ENCODE data around the gene LHFPL4. TPM values are rescaled to one million over a fixed set of nuclear protein-coding genes. Genes with fewer than 3 reads are reported as not detected.
A peak's percentile ranks its signal among the peaks of the same experiment; 100 is the strongest.
"Not testable (repeated sequence)": the region's sequence is repeated elsewhere in the genome, so short reads cannot be mapped to it uniquely, and the experiment has no call there.

The LHFPL4 gene
- total RNA-seq, 2 donors from 2014 or later = not detected

DNA sequence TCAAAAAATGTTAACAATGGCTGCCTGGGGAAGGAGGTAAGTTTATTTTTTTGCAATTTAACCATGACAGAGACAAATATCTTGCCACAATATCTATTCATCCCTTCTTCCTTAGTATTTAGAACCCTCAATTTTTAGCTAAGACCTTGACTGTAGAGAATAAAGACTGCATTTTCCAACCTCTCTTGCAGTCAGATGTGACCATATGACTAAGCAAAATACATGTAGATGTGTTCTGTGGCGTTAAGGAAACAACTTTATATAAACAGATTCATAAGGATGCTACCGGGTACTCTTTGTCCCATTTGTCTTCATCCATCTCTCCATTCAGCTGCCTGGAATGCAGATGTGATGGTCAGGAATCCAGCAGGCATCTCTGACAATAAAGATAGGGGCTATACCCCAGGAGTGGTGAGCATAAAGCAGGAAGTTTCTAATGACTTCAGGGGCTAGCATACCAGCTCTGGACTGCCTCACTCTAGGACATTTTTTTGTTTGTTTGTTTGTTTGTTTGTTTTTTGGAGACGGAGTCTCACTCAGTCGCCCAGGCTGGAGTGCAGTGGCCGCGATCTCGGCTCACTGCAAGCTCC is 41.1 kb downstream of the LHFPL4 start:
- DNase-seq (no peak), ATAC-seq (no peak)
- no peaks in the 10 kb centered on the region for H3K9me3 ChIP-seq (ENCODE audit: control insufficient read depth, low read length, poor library complexity, severe bottlenecking)
- no peak overlapping the region for H3K27ac Mint-ChIP-seq
- peaks cover 3% of the 10 kb centered on the region for H3K4me1 Mint-ChIP-seq
- H3K27me3 Mint-ChIP-seq = peaks cover 39% of the 10 kb centered on the region
- H3K4me3 Mint-ChIP-seq = no peak overlapping the region
- peaks cover 7% of the 10 kb centered on the region for H3K36me3 Mint-ChIP-seq (ENCODE audit: low read depth)

DNA sequence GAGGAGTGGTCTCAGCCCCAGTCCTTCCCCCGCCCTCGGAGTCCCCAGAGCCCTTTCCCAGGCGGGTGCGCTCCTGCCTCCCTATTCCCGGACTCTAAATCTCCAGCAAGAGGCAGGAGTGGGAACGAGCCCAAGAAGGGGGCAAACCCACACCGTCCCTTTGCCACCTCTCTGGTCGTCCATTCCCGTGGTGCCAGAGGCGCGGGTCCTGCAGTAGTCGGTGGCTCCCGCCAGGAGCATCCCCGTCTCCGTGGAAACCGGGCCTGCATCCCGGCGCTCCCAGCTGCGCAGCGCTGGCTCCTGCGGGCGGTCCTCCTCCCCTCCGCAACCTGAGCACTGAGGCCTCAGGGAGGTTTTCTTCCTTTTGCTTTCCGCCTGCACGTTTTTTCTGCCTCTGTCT is 44.8 kb downstream of the LHFPL4 start:
- ATAC-seq (no peak), DNase-seq (no peak)
- H3K9me3 ChIP-seq (ENCODE audit: control insufficient read depth, low read length, poor library complexity, severe bottlenecking) = no peaks in the 10 kb centered on the region
- peaks cover 7% of the 10 kb centered on the region for H3K36me3 Mint-ChIP-seq (ENCODE audit: low read depth)
- peaks cover 3% of the 10 kb centered on the region for H3K4me1 Mint-ChIP-seq
- H3K4me3 Mint-ChIP-seq = peak overlapping the region; percentile 28
- H3K27ac Mint-ChIP-seq = no peak overlapping the region
- H3K27me3 Mint-ChIP-seq = peaks cover 43% of the 10 kb centered on the region

DNA sequence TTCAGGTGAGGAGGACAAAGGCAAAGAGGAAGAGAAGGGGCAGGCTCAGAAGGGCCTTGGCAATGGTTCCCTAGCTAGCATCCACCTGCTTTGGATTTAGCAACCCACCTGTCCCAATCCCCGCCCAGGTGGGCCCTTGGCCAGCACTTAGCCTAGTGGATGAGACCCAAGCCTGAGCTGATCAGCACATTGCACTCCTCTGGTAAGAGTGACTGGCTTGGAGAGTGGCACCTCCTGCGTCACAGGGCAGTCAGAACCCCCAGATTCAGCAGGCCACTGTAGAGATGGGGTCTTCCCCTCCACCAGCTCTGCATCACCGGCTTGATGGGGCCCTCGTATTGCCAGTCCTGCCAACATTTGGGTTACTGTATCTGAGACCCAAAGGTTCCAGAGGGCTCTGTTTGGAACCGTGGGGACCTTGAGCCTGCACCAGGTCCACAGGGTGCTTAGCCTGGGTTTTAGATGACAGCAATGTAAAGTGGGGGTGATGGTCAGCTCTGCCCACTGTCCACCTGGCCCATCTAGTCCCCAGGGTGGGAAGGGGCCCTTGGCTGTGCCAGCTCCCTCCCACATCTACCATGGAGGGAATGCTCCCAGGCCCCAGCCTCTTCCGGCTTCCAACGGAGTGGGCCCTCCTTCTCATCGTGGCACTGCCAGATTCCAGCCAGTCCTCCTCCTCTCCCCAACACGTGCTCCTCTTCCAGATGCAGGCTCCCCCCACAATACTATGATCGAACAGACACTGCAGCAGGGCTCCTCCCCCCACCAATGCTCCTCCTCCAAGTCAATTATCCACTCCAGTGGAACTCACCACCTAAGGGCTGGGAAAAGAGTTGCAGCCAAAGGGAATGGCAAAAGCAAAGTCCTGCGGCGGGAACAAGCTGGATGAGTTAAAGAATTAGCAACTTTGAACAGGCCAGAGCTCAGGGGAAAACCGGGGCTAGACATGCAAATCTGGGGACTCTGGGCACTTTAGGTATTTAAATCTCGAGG is 45.7 kb downstream of the LHFPL4 start:
- Mint-ChIP-seq H3K4me1 (peaks cover 3% of the 10 kb centered on the region), H3K27ac (no peak overlapping the region), H3K36me3 (ENCODE audit: low read depth) (peaks cover 7% of the 10 kb centered on the region), H3K4me3 (no peak overlapping the region), H3K27me3 (peaks cover 39% of the 10 kb centered on the region)
- DNase-seq (no peak), ATAC-seq (no peak)
- no peaks in the 10 kb centered on the region for H3K9me3 ChIP-seq (ENCODE audit: control insufficient read depth, low read length, poor library complexity, severe bottlenecking)

DNA sequence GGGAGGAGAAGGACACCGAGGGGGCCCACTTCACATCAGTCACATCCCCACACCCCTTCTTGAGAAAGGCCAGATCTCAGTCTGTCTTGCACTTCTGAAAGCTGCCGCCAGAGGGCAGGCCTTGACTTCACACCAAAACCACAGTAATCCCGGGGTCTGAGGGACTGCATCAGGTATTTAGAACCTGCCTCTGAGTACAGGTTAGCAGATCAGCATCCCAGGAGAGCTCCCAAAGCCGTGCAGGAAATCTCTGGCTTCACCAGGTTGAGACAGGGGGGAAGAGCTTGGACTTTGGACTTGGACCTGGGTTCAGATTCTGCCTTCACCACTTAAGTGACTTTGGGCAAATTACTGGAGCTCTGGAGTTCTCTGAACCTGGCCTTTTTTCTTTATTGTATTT is 50.3 kb downstream of the LHFPL4 start:
- Mint-ChIP-seq H3K36me3 (ENCODE audit: low read depth) (no peaks in the 10 kb centered on the region), H3K4me3 (no peak overlapping the region)
- no peaks in the 10 kb centered on the region for H3K9me3 ChIP-seq (ENCODE audit: control insufficient read depth, low read length, poor library complexity, severe bottlenecking)

DNA sequence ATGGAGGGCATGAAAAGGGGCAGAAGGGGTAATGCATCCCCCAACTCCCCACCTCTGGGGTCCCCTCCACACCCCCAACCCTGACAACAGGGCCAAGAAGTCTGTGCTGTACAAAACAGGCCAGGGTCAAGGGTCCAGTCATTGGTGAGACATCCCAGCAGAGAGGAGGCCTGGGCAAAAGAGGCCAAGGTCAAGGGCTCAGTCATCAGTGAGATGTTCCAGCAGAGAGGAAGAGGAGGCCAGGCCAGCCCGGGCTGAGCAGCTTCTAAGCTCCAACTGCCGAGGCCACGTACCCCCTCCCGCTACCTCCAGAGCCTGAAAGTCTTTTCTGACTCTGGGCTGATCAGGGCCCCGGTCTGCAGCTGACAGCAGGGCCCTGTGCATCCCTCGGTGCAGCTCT is 52.4 kb downstream of the LHFPL4 start:
- H3K9me3 ChIP-seq (ENCODE audit: control insufficient read depth, low read length, poor library complexity, severe bottlenecking) = no peaks in the 10 kb centered on the region
- no peak for ATAC-seq
- Mint-ChIP-seq H3K27ac (no peak overlapping the region), H3K4me3 (no peak overlapping the region), H3K27me3 (peaks cover 32% of the 10 kb centered on the region), H3K36me3 (ENCODE audit: low read depth) (no peaks in the 10 kb centered on the region), H3K4me1 (peaks cover 5% of the 10 kb centered on the region)
- DNase-seq = no peak

More for the DNA sequence above, 50.3 kb downstream of the LHFPL4 start:
- peak; percentile 63 for ATAC-seq
- peak; percentile 37 to 58 (median 40) for DNase-seq
- Mint-ChIP-seq H3K27me3 (peaks cover 48% of the 10 kb centered on the region), H3K4me1 (peaks cover 5% of the 10 kb centered on the region), H3K27ac (peak overlapping the region; percentile 1)

DNA sequence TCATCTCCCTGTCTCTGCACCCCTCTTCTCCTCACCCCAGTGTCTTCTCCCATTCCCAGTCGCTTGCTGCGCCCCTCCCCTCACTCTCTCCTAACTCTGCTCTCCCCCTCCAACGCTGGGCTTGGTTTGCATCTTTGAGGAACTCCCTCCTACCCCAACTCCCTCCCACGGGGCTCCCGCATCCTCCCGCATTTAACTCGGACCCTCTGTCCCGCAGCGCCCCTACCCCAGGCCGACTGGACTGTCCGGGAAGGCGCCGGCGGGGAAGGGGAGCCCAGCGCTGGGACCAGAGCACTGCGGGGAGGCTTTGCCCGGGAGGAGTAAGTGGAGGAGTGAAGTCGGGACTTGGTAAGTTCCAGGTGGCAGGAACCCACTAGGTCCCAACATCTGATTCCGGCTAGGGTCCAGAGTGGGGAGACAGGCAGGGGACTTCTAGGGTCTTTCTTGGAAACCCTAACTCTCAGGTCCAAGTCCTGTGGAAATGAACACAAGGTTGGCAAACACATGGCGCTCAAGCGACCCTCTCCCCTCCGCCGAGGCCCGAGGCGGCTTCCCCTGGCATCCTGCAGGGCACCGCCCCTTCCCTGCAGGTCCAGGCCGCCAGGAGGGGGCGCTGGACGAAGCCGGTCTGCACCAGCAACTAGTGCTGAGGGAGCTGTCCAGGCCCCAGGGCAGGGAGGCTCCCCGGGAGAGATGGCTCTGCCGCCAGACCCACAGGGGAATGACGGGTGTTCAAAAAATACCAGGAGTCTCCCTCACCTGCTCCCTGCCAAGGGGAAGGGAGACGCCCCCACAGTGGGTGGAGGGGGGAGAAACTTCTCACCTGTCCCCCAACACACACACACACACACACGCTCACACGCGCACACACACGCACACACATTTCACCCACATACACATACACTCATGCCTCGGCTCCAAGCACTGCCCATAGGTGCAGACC is 53.2 kb downstream of the LHFPL4 start:
- Mint-ChIP-seq H3K36me3 (ENCODE audit: low read depth) (no peaks in the 10 kb centered on the region), H3K4me1 (peaks cover 5% of the 10 kb centered on the region), H3K27ac (no peak overlapping the region), H3K27me3 (peaks cover 32% of the 10 kb centered on the region), H3K4me3 (peak overlapping the region; percentile 71)
- DNase-seq (peak; percentile 46 to 60 (median 46)), ATAC-seq (peak; percentile 83)
- H3K9me3 ChIP-seq (ENCODE audit: control insufficient read depth, low read length, poor library complexity, severe bottlenecking) = no peaks in the 10 kb centered on the region

DNA sequence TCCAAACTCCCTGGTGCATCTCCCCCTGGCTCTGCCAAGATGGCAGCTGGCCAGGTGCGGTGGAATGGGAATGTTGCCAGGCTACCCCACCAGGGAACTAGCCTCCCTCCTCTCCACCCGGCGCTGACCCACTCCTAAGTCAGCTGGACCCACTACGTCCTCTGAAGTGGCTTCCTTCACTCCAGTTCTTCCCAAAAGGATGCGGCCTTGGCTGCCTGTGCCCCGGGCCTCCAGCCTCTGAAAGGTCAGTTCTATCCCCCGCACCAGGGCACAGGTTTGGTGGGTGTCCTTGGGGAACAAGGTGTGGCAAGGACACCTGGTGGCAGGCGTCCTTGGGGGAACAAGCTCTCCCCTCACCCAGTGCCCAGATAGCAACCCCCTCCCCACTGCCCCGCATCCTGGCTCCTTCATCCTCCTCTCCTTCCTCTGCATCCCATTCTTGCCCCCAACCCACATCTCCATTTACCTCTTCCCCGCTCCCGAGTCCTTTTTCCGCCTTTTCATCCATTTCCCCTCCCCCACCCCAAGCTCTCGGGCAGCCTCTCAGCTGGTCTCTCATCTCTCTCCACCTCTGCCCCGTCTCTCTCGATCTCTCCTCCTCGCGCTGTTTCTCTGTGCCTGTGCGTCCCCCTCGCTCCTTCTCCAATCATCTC is 54.0 kb downstream of the LHFPL4 start:
- no peaks in the 10 kb centered on the region for H3K36me3 Mint-ChIP-seq (ENCODE audit: low read depth)
- DNase-seq (no peak), ATAC-seq (no peak)
- H3K27me3 Mint-ChIP-seq = peaks cover 32% of the 10 kb centered on the region
- no peak overlapping the region for H3K27ac Mint-ChIP-seq
- H3K4me1 Mint-ChIP-seq = peaks cover 5% of the 10 kb centered on the region
- peak overlapping the region; percentile 71 for H3K4me3 Mint-ChIP-seq
- H3K9me3 ChIP-seq (ENCODE audit: control insufficient read depth, low read length, poor library complexity, severe bottlenecking) = no peaks in the 10 kb centered on the region

DNA sequence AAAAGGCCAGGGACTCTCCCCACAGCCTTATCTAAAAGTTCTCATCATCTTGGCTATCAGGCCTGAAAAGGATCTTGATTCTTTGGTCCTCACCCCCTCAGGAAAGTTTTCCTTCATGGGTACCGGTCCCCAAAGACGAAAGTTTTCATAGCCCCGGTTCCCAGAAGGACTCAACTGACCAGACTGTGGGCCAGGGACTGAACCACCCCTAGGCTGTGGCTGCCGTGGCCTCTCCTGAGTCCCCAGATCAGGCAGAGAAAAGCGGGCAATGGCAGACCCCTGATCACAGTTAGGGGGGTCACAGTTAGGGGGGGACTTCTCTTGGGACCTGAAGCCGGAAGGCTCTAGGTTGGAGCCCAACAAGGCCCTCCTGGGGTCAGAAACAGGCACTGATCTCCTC is 54.8 kb downstream of the LHFPL4 start:
- Mint-ChIP-seq H3K4me1 (peaks cover 5% of the 10 kb centered on the region), H3K36me3 (ENCODE audit: low read depth) (no peaks in the 10 kb centered on the region), H3K4me3 (no peak overlapping the region), H3K27me3 (peaks cover 32% of the 10 kb centered on the region), H3K27ac (no peak overlapping the region)
- ATAC-seq (no peak), DNase-seq (no peak)
- no peaks in the 10 kb centered on the region for H3K9me3 ChIP-seq (ENCODE audit: control insufficient read depth, low read length, poor library complexity, severe bottlenecking)

DNA sequence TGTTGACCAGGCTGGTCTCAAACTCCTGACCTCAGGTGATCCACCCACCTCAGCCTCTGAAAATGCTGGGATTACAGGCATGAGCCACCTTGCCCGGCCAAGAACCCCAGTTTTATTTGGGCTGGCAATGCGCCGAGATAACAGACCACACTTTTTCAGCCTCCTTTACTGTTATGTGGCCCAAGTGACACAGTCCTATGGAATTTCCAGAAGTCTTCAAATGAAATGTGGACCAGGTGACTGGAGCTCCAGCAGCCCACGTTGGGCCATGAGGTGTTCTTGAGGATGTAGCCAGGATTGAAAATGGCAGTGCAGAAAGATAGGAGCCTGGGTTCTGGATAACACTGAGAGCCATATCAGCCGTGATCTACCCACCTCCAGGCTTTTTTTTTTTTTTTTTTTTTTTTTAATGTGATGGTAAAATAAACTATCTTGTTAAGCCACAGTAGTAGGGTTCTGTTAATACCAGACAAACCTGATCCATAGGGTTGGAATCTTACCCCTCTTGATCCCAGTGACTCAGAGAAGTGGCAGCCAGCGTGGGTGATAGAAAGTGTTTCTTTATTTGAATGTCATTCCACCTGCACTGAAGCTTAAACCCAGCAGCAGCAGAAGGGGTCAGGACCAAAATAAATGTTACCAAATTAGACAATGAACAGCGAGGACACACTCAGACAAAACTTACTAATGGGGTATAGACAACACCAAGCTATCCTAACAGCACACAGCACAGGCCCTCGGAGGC is 55.6 kb downstream of the LHFPL4 start:
- Mint-ChIP-seq H3K27me3 (peaks cover 32% of the 10 kb centered on the region), H3K27ac (no peak overlapping the region), H3K4me1 (peaks cover 5% of the 10 kb centered on the region), H3K4me3 (no peak overlapping the region), H3K36me3 (ENCODE audit: low read depth) (no peaks in the 10 kb centered on the region)
- DNase-seq (no peak), ATAC-seq (no peak)
- no peaks in the 10 kb centered on the region for H3K9me3 ChIP-seq (ENCODE audit: control insufficient read depth, low read length, poor library complexity, severe bottlenecking)

DNA sequence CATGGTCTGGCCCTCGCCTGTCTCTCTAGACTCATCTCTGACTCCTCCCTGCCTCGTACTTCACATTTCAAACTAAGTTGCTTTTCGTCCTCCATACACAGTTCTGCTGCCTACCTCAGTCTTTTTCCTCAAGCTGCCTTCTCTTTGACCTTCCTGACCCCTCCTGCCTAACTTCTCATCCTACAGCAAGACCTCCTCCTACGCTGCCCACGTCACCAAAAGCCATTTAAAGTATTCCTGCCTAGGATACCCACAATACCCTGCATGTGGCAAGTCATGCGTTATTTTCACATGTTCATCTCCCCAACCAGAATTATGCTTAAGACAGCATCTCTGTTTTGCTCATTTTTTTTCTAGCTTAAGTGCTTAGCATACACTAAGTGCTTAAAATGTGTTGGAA is 56.7 kb downstream of the LHFPL4 start:
- H3K4me3 Mint-ChIP-seq = no peak overlapping the region
- no peaks in the 10 kb centered on the region for H3K9me3 ChIP-seq (ENCODE audit: control insufficient read depth, low read length, poor library complexity, severe bottlenecking)
- no peak for ATAC-seq
- no peak for DNase-seq
- peaks cover 5% of the 10 kb centered on the region for H3K4me1 Mint-ChIP-seq
- H3K27me3 Mint-ChIP-seq = peaks cover 29% of the 10 kb centered on the region
- no peak overlapping the region for H3K27ac Mint-ChIP-seq
- no peaks in the 10 kb centered on the region for H3K36me3 Mint-ChIP-seq (ENCODE audit: low read depth)

DNA sequence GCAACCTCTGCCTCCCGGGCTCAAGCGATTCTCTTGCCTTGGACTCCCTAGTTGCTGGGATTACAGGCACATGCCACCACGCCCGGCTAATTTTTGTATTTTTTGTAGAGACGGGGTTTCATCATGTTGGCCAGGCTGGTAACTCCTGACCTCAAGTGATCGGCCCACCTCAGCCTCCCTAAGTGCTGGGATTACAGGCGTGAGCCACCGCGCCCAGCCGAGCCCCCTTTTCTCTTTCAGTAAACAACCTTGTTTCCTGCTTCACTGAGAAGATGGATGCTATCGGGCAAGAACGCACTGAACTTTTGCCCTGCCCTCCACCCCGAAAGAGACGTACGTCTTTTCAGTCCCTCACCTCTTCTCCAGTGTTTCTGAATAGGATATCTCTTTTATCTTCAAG is 59.6 kb downstream of the LHFPL4 start:
- H3K9me3 ChIP-seq (ENCODE audit: control insufficient read depth, low read length, poor library complexity, severe bottlenecking); H3K4me1 Mint-ChIP-seq; H3K27me3 Mint-ChIP-seq; DNase-seq; H3K36me3 Mint-ChIP-seq (ENCODE audit: low read depth); H3K4me3 Mint-ChIP-seq; H3K27ac Mint-ChIP-seq; ATAC-seq: not testable (repeated sequence)

DNA sequence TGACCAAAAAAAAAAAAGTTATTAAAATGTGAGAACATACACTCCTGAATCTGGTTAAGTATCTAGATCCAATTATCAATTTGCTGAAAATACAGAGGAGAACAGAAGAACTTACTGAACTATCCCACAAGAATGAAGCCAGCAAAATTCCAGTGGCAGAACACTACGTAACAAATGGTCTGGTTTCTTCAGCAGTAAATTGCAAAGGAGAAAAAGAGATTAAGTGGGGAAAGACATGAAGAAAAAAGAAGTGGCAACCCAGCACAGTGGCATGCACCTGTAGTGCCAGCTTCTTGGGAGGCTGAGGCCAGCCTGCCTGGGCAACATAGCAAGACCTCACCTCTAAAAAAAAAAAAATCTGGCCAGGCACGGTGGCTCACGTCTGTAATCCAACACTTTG is 62.1 kb downstream of the LHFPL4 start:
- no peaks in the 10 kb centered on the region for H3K36me3 Mint-ChIP-seq (ENCODE audit: low read depth)
- ATAC-seq = no peak

More for the DNA sequence above, 62.1 kb downstream of the LHFPL4 start:
- no peaks in the 10 kb centered on the region for H3K27me3 Mint-ChIP-seq
- H3K4me3 Mint-ChIP-seq = no peak overlapping the region
- H3K4me1 Mint-ChIP-seq = no peaks in the 10 kb centered on the region
- H3K27ac Mint-ChIP-seq = peak overlapping the region; percentile 2
- H3K9me3 ChIP-seq (ENCODE audit: control insufficient read depth, low read length, poor library complexity, severe bottlenecking) = no peaks in the 10 kb centered on the region
- no peak for DNase-seq

All from T-helper 17 cell (primary cell).